H9 (cell line): ENCODE measurements around the gene CLCNKA. TPM values are rescaled to one million over a fixed set of nuclear protein-coding genes. Genes with fewer than 3 reads are reported as not detected.

ENCODE experiments used
- DNase-seq: peaks from one replicate; pipeline ENCODE4 v3.0.0-alpha.2; 2017
- H2AFZ ChIP-seq: one replicate; pipeline ENCODE4 v1.6.1; 2013; ENCODE audit warnings: mild to moderate bottlenecking, low read length, control low read depth, moderate library complexity
- H2AK5ac ChIP-seq: 2 replicates; pipeline ENCODE4 v1.6.1; 2013; ENCODE audit warnings: low read length, control low read depth, mixed read lengths; ENCODE audit not compliant: insufficient read length
- H2BK120ac ChIP-seq: one replicate; pipeline ENCODE4 v1.6.1; 2013; ENCODE audit warnings: low read depth, mild to moderate bottlenecking, low read length, control low read depth, inconsistent platforms; ENCODE audit not compliant: poor library complexity, severe bottlenecking
- H2BK12ac ChIP-seq: 2 replicates; pipeline ENCODE4 v1.6.1; 2013; ENCODE audit warnings: low read length, control low read depth, mixed read lengths, low read depth; ENCODE audit not compliant: insufficient read length
- H2BK15ac ChIP-seq: 2 replicates; pipeline ENCODE4 v1.6.1; 2013; ENCODE audit warnings: low read depth, low read length, control low read depth
- H2BK20ac ChIP-seq: one replicate; pipeline ENCODE4 v1.6.1; 2013; ENCODE audit warnings: low read depth, mild to moderate bottlenecking, low read length, control low read depth, inconsistent platforms; ENCODE audit not compliant: poor library complexity, severe bottlenecking
- H2BK5ac ChIP-seq: 2 replicates; pipeline ENCODE4 v1.6.1; 2013; ENCODE audit warnings: low read length, control low read depth, mixed read lengths; ENCODE audit not compliant: insufficient read length
- H3K14ac ChIP-seq: 2 replicates; pipeline ENCODE4 v1.6.1; 2013; ENCODE audit warnings: low read length, control low read depth; ENCODE audit not compliant: insufficient read depth
- H3K18ac ChIP-seq: 2 replicates; pipeline ENCODE4 v1.6.1; 2013; ENCODE audit warnings: low read depth, mild to moderate bottlenecking, mixed read lengths, low read length, control low read depth; ENCODE audit not compliant: insufficient read length
- H3K23ac ChIP-seq: 2 replicates; pipeline ENCODE4 v1.6.1; 2013; ENCODE audit warnings: low read length, control low read depth, mixed read lengths, low read depth; ENCODE audit not compliant: insufficient read length
- H3K23me2 ChIP-seq: 2 replicates; pipeline ENCODE4 v1.6.1; 2013; ENCODE audit warnings: low read depth, mild to moderate bottlenecking, mixed read lengths, low read length, control low read depth; ENCODE audit not compliant: insufficient read length, poor library complexity, severe bottlenecking
- H3K27ac ChIP-seq: 2 replicates; pipeline ENCODE4 v1.5.1; 2013; ENCODE audit warnings: low read length, control low read depth, mixed read lengths, low read depth; ENCODE audit not compliant: insufficient read length
- H3K27me3 ChIP-seq: 2 replicates; pipeline ENCODE4 v1.6.1; 2013; ENCODE audit warnings: low read length, control low read depth, inconsistent platforms; ENCODE audit not compliant: insufficient read depth
- H3K4ac ChIP-seq: 2 replicates; pipeline ENCODE4 v1.6.1; 2013; ENCODE audit warnings: low read depth, mild to moderate bottlenecking, control low read depth, inconsistent platforms, low read length, moderate library complexity
- H3K4me1 ChIP-seq: 2 replicates; pipeline ENCODE4 v1.6.1; 2013; ENCODE audit warnings: low read length, control low read depth, inconsistent platforms; ENCODE audit not compliant: insufficient read depth
- H3K4me2 ChIP-seq: 2 replicates; pipeline ENCODE4 v1.6.1; 2013; ENCODE audit warnings: low read length, control low read depth, mixed read lengths; ENCODE audit not compliant: insufficient read length, insufficient read depth
- H3K56ac ChIP-seq: 2 replicates; pipeline ENCODE4 v1.6.1; 2013; ENCODE audit warnings: low read depth, mild to moderate bottlenecking, mixed read lengths, low read length, control low read depth; ENCODE audit not compliant: insufficient read length
- H3K79me1 ChIP-seq: 2 replicates; pipeline ENCODE4 v1.6.1; 2013; ENCODE audit warnings: low read depth, mild to moderate bottlenecking, moderate library complexity, low read length, control low read depth, inconsistent platforms; ENCODE audit not compliant: insufficient read depth, poor library complexity, severe bottlenecking
- H3K79me2 ChIP-seq: 2 replicates; pipeline ENCODE4 v1.6.1; 2013; ENCODE audit warnings: low read length, control low read depth, inconsistent platforms; ENCODE audit not compliant: insufficient read depth
- H3K9ac ChIP-seq: 2 replicates; pipeline ENCODE4 v1.6.1; 2013; ENCODE audit warnings: low read length, control low read depth, mixed read lengths; ENCODE audit not compliant: insufficient read length; ENCODE audit errors: extremely low read depth
- H3K9me3 ChIP-seq: one replicate; pipeline ENCODE4 v1.6.1; 2013; ENCODE audit warnings: low read depth, low read length, inconsistent platforms; ENCODE audit not compliant: control insufficient read depth
- H3T11ph ChIP-seq: one replicate; pipeline ENCODE4 v1.6.1; 2013; ENCODE audit warnings: mild to moderate bottlenecking, low read length, control low read depth, inconsistent platforms
- H4K20me1 ChIP-seq: one replicate; pipeline ENCODE4 v1.6.1; 2013; ENCODE audit not compliant: control insufficient read depth, insufficient read length, insufficient read depth
- H4K5ac ChIP-seq: 2 replicates; pipeline ENCODE4 v1.6.1; 2013; ENCODE audit warnings: low read depth, mild to moderate bottlenecking, mixed read lengths, low read length, control low read depth; ENCODE audit not compliant: insufficient read length
- H4K8ac ChIP-seq: replicated peaks from 2 replicates; pipeline ENCODE4 v1.6.1; 2013; ENCODE audit warnings: low read length, control low read depth, mixed read lengths, low read depth; ENCODE audit not compliant: insufficient read length
- H4K91ac ChIP-seq: 2 replicates; pipeline ENCODE4 v1.6.1; 2013; ENCODE audit warnings: low read depth, mild to moderate bottlenecking, moderate library complexity, mixed read lengths, low read length, control low read depth; ENCODE audit not compliant: insufficient read length
- H3K27ac Mint-ChIP-seq, 3 experiments: 2 replicates in 2 of 3; 3 replicates in 1 of 3; pipeline ENCODE4 v1.8.0; 2020 to 2021; ENCODE audit warnings: mixed read lengths in 3 of 3, mild to moderate bottlenecking in 1 of 3, moderate library complexity in 1 of 3
- H3K27me3 Mint-ChIP-seq: 2 replicates; pipeline ENCODE4 v1.8.0; 2021; ENCODE audit warnings: low read depth, mild to moderate bottlenecking, moderate library complexity, mixed read lengths
- H3K36me3 Mint-ChIP-seq, 3 experiments: 2 replicates in 2 of 3; 3 replicates in 1 of 3; pipeline ENCODE4 v1.8.0; 2020 to 2021; ENCODE audit warnings: low read depth in 3 of 3, mixed read lengths in 3 of 3; ENCODE audit not compliant: insufficient read depth in 1 of 3
- H3K4me1 Mint-ChIP-seq, 2 experiments: 2 replicates each; pipeline ENCODE4 v1.8.0; 2020; ENCODE audit warnings: mixed read lengths in 2 of 2
- H3K4me3 Mint-ChIP-seq, 2 experiments: 2 replicates in 1 of 2; 3 replicates in 1 of 2; pipeline ENCODE4 v1.8.0; 2020 to 2021; ENCODE audit warnings: mild to moderate bottlenecking in 2 of 2, mixed read lengths in 2 of 2, moderate library complexity in 1 of 2
- H3K9me3 Mint-ChIP-seq, 2 experiments: 2 replicates in 1 of 2; 3 replicates in 1 of 2; pipeline ENCODE4 v1.8.0; 2020; ENCODE audit warnings: mild to moderate bottlenecking in 2 of 2, mixed read lengths in 2 of 2, moderate library complexity in 1 of 2
- WGBS: extraction: QIAGEN DNeasy Blood & Tissue Kit; methylation state at CpG from one replicate; pipeline ENCODE4 v1.1.7; 2013; ENCODE audit warnings: missing lambda C conversion rate, low lambda C conversion rate, mixed read lengths; ENCODE audit not compliant: insufficient read length; ENCODE audit errors: extremely low coverage; 5-methylcytosine and 5-hydroxymethylcytosine counted together
- total RNA-seq: library from RNA; stranded (reverse); gene quantifications from 2 replicates; pipeline ENCODE4 v1.2.1, GENCODE V29; 2021
- TF ChIP-seq, protein P1 (sequence below): fragments of 200-600 bp; sonication (generic); conservative IDR thresholded peaks from 3 replicates; pipeline ENCODE4 v1.8.0; 2021; ENCODE audit warnings: antibody characterized with exemption, mild to moderate bottlenecking

CLCNKA gene
- total RNA-seq, 1 experiment from 2014 or later = 0.98 TPM

DNA sequence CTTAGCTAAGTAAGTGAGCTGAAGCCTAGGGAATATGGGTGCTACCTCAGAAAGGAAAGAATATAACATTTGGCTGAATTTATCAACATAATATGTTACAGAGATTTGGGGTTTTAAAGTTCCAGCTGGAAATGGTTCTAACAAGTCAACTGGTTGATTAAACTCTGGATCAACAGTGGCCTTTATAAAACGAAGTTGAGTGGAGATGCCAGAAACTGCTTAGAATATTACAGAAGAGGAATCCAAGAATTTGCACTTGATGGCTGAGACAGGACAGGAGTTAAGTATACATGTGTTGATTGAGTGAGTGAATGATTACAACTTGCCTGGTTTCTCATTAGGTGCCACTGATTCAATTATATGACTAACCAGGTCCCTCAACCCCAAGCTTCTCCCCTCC lies 38.6 kb upstream of the CLCNKA start:
- Histone ChIP-seq H3K56ac (no peak overlapping the region), H3K27ac (no peak overlapping the region), H3K9ac (no peak overlapping the region), H4K8ac (no peak overlapping the region), H2AFZ (no peak overlapping the region), H2BK20ac (no peak overlapping the region), H3K23me2 (no peaks in the 10 kb centered on the region), H2BK15ac (no peak overlapping the region), H3K23ac (no peak overlapping the region), H2BK120ac (no peak overlapping the region), H3K14ac (no peak overlapping the region), H3K4me2 (no peak overlapping the region), H3K9me3 (no peaks in the 10 kb centered on the region), H3K79me2 (no peaks in the 10 kb centered on the region), H2AK5ac (no peak overlapping the region), H3T11ph (no peak overlapping the region), H3K4me1 (no peaks in the 10 kb centered on the region), H2BK5ac (no peak overlapping the region), H4K5ac (no peak overlapping the region), H2BK12ac (no peak overlapping the region), H3K18ac (no peak overlapping the region), H3K27me3 (no peaks in the 10 kb centered on the region), H3K79me1 (no peaks in the 10 kb centered on the region), H4K20me1 (no peaks in the 10 kb centered on the region), H3K4ac (no peak overlapping the region), H4K91ac (no peak overlapping the region)
- DNase-seq = no peak
- TF ChIP-seq, protein P1, sequence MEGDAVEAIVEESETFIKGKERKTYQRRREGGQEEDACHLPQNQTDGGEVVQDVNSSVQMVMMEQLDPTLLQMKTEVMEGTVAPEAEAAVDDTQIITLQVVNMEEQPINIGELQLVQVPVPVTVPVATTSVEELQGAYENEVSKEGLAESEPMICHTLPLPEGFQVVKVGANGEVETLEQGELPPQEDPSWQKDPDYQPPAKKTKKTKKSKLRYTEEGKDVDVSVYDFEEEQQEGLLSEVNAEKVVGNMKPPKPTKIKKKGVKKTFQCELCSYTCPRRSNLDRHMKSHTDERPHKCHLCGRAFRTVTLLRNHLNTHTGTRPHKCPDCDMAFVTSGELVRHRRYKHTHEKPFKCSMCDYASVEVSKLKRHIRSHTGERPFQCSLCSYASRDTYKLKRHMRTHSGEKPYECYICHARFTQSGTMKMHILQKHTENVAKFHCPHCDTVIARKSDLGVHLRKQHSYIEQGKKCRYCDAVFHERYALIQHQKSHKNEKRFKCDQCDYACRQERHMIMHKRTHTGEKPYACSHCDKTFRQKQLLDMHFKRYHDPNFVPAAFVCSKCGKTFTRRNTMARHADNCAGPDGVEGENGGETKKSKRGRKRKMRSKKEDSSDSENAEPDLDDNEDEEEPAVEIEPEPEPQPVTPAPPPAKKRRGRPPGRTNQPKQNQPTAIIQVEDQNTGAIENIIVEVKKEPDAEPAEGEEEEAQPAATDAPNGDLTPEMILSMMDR = no peak
- H3K27ac Mint-ChIP-seq = no peak overlapping the region
- H3K9me3 Mint-ChIP-seq = peaks cover 0 to 6% of the 10 kb centered on the region in 2 experiments; a peak in 1 of 5 replicates
- peaks cover 36% of the 10 kb centered on the region for H3K27me3 Mint-ChIP-seq
- H3K36me3 Mint-ChIP-seq = no peaks in the 10 kb centered on the region
- WGBS = no CpG with 5 or more reads among the region's 1 CpG
- no peak overlapping the region for H3K4me3 Mint-ChIP-seq
- no peaks in the 10 kb centered on the region for H3K4me1 Mint-ChIP-seq
